ENCODE data around the gene RCAN3.

Gene RCAN3

GRCh38 chr1:24586970-24587820, 84.6 kb downstream of the RCAN3 start:
- peak; percentile 62 for DNase-seq

DNA sequence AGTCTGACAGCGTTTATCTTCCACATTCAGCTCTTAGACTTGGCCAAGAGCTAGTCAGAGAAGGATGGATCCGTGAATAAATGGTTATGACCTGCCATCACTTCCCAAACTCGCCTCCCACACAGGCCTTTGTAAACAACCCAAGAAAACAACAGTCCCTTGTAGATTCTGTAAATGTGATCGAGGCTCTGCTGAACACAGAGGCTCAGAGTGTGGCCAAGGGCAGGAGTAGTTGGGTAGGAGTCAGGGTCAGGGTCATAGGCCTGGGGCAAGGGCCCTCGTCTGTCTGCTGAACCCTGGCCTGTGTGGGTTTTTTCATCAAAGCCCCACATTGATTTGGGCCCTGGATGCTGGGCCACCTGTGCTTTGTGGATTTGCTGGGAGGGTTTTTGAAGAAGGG, 85.9 kb downstream of the RCAN3 start:
- no peak for DNase-seq

DNA sequence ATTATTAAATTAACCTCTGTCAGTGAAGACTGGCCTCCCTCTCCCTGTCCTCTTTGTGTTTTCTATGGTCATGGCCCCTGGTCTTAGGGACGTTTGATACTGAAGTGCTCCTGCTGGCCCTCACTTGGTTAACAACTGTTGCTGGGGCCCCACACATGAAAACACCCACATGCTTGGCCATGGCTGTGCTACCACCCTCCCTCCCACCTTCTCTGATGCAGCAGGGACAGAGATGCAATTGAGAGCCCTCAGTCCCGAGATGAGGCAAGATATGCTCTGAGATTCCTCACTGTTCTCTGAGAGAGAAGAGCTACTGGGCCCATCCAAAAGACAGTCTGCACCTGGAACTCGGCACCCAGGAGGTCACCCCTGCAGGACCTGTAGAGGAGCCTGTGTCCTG, 86.6 kb downstream of the RCAN3 start:
- DNase-seq, result no peak
